Measurements from ENCODE around the gene AADACL2. TPM values are rescaled to one million over a fixed set of nuclear protein-coding genes. Genes with fewer than 3 reads are reported as not detected.
"Not testable (repeated sequence)": the region's sequence is repeated elsewhere in the genome, so short reads cannot be mapped to it uniquely, and the experiment has no call there.

Gene AADACL2
- total RNA-seq, 1 donor from 2014 or later, result not detected

DNA sequence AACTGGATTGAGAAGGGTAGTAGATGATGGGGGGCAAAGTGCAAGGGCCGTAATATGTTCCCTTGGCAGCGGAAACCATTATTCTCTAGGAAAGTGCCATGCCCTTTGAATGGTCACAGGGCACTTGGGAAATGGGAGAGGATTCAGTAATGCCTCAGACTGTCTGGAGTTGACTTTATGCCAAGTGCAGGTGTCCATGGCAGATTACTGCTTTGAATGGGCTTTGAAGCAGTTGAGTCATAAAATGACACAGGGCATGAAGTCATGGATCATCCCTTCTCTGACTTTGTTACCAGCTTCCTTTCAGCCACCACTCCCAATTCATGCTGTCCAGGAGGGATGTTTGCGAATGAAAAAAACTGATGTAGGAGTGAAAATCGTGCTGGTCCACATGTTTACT is 20.1 kb downstream of the AADACL2 start:
- intact Hi-C loops (cut with DNase I), result no loop called here
- no peak for ATAC-seq
- DNase-seq (ENCODE audit: low spot score), result no peak

DNA sequence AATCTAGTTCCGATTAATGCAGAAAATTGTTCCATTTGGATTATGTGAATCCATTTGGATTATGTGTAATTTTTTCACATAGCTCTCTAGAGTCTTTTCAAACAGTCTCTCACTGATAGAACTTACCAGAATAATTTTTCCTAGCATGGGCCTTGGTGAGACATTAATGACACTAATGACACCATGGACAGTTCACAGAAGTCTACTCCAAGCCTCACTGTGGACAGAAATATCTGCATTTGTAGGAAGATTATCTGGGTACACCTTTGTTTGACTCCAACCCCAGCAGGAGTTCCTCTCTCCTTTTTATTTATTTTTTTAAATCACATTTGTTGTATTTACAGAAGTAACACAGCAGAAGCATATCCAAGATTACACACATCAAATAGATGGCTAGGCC is 27.9 kb downstream of the AADACL2 start:
- intact Hi-C loops (cut with DNase I), result no loop called here
- no peak for ATAC-seq
- DNase-seq (ENCODE audit: low spot score), result no peak

DNA sequence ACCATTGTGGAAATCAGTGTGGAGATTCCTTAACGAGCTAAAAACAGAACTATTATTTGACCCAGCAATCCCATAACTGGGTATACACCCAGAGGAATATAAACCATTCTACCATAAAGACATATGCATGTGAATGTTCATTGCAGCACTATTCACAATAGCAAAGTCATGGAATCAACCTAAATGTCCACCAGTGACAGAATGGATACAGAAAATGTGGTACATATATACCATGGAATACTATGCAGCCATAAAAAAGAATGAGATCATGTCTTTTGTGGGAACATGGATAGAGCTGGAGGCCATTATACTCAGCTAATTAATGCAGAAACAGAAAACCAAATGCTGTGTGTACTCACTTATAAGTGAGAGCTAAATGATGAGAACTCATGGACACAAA is 31.0 kb downstream of the AADACL2 start:
- intact Hi-C loops (cut with DNase I); DNase-seq (ENCODE audit: low spot score); ATAC-seq: not testable (repeated sequence)

GRCh38 chr3:151765685-151766084 is 32.0 kb downstream of the AADACL2 start:
- intact Hi-C loops (cut with DNase I), result no loop called here
- ATAC-seq (no peak), DNase-seq (ENCODE audit: low spot score) (no peak)

DNA sequence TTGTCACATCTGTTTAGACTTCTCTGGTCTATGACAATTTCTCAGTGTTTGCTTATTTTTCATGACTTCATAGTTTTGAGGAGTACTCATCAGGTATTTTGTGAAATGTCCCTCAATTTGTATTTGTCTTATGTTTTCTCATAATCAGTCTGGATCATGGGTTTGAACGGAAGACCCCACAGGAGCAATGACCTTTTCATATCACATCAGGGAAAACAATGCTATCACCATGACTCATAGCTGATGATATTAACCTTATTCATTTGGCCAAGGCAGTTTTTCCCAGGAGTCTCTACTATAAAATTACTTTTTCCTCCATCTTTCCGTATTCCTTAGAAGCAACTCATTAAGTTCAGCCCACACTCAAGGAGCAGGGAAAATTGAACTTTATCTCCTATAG is 32.7 kb downstream of the AADACL2 start:
- no peak for ATAC-seq
- no peak for DNase-seq (ENCODE audit: low spot score)
- intact Hi-C loops (cut with DNase I), result no loop called here

- intact Hi-C loops (cut with DNase I), result no loop called here
- no peak for DNase-seq (ENCODE audit: low spot score)
- no peak for ATAC-seq
Measured at GRCh38 chr3:151768393-151768930, 34.7 kb downstream of the AADACL2 start.

- intact Hi-C loops (cut with DNase I), result no loop called here
- DNase-seq (ENCODE audit: low spot score) (no peak), ATAC-seq (no peak)
Measured at GRCh38 chr3:151769175-151769574, 35.4 kb downstream of the AADACL2 start.

DNA sequence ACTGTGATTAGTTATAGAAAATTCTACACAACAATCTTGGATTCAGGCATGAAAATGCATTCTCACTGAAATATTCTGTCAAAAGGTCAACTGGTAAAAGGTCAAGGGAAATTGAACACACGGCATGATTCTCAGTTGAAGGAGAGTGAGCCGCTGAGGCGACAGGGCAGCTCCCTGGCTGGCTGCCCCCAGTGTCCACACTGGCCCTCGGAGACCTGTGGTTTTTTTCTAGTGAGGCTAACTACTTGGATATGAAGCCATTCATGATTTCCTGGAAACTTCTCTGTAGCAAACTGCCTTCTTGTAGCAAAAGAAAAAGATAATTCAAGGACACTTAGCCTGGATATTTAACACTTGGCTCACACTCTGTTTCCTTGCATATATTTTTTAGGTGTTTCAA is 37.2 kb downstream of the AADACL2 start:
- intact Hi-C loops (cut with DNase I), result no loop called here
- ATAC-seq (peak; percentile 97), DNase-seq (ENCODE audit: low spot score) (peak; percentile 75)

DNA sequence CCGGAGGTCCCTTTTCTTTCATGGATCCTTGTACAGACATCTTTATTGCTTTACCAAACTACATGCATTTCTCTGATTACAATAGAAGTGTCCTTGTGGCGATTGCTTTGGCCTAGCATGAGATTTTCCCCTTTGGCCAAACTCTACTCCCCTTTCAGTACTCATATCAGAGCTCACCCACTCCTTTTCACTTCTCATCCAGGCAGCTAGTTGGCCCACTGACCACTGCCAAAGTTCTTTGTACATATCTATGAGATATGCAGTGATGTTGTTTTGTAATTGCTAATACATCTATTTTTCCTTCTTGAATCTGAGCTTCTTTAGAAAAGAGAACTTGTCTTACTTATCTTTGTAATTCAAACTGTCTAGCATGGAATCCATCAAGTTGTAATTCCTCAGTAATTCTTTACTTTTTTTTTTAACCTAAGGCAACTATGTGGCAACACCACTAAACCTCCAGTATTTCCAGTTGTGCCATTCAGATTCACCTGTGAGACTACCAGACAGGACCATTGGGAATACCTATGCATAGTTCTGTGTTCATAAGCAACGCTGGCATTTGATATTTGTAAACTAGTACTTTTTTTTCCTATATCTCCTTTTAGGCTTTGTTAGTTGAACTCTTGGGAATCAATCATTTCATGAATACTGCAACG is 39.2 kb downstream of the AADACL2 start:
- no peak for ATAC-seq
- intact Hi-C loops (cut with DNase I), result no loop called here
- no peak for DNase-seq (ENCODE audit: low spot score)

DNA sequence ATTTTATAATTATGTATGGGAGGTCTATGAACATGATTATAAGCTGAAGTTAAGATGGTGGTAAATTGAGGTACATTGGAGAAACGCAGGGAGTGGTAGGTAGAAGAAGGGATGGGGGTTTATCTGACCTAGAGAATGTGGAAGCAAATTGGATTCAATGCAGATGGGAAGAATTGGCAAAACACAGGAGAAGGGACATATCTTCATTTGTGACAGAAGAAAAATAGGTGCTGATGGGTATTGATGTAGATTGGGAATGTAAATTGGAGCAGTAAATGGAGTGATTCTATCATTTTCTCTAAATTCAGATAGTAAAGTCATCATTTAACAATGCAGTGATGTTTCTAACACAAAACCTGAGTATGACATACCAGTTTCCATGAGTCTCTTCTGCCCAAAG is 40.5 kb downstream of the AADACL2 start:
- ATAC-seq, result no peak
- intact Hi-C loops (cut with DNase I), result no loop called here
- DNase-seq (ENCODE audit: low spot score), result no peak

DNA sequence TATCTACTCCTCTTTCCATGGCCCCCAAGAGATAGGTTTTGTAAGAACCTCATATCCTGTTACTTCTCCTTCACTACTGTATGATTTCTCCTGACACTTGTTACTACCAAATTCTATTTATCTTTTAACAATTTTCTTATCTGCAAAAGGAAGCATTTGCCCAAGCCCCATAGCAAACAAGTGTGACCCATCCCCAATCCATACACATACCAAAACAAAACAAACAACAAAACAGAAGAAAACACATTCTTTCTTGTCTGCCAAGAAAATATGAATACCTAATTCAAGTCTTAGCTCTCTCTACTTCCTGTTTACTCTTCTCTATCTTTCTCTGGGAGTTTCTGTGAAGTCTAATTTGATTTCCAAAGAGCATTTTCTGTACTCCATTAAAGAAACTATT is 41.2 kb downstream of the AADACL2 start:
- DNase-seq (ENCODE audit: low spot score) (no peak), ATAC-seq (no peak)
- intact Hi-C loops (cut with DNase I), result no loop called here

DNA sequence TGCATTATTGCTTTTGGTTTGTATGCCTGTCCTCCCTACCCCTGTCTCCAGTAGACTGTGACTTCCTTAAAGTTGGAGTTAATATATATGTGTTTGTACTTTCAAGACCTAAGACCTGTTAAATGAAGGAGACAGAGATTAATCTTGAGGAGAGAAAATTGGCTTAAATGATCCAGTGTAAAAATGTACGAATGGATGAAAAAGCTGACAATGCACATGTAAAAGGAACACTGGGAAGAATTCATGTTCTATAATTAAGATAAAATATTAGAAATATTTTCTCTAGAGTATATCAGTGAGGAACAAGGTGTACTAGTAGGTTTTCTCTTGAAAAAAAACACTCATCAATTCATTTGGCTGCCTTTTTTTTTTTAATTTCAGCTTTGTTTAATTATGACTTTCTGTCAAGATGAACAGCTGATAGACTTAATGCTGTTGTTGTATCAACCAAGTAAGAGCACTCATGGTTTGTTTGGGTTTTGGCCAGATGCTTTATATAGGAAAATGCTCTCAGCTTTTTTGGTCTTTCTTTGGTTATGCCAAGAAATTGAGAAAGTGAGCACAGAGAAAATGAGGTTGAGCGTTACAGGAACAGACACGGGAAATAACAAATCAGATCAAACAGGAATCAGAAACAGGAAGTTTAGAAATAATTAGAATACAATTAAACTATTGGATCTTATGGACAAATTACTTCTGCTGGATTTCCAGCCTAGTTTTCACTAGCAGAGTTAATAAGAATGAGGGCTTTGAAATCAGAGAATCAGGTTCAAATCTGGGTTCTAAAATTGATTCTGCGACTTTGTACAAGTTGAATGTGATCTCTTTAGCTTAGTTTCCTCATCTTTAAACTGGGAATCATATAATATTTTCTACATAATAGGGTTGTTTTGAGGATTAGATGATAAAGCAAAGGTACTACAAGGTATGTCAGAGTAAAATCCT is 41.9 kb downstream of the AADACL2 start:
- ATAC-seq, result no peak
- intact Hi-C loops (cut with DNase I), result no loop called here

DNA sequence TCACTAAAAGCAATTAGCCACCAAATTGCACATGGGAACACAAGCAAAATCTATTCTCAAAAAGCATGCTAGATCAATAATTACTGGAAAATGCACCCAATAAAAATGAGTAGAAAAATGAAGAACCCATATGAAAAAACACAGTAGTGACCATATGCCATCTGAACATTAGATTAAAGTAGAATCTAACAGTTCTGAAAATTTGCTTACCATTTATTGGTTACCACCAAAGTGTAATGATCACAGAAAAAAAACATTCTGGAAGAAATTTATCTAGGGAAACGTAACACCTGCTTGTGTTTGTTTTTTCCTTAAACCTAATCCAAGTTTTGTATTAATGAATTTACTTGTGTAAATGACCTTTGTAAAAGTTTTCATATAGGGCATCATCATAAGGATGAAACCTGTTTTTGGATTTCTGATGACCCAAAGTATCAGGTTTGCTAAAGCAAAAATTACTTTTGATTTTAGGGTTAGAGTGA is 42.6 kb downstream of the AADACL2 start:
- intact Hi-C loops (cut with DNase I), result no loop called here
- no peak for DNase-seq (ENCODE audit: low spot score)
- no peak for ATAC-seq

More for the DNA sequence above, 41.9 kb downstream of the AADACL2 start:
- DNase-seq (ENCODE audit: low spot score), result no peak

DNA sequence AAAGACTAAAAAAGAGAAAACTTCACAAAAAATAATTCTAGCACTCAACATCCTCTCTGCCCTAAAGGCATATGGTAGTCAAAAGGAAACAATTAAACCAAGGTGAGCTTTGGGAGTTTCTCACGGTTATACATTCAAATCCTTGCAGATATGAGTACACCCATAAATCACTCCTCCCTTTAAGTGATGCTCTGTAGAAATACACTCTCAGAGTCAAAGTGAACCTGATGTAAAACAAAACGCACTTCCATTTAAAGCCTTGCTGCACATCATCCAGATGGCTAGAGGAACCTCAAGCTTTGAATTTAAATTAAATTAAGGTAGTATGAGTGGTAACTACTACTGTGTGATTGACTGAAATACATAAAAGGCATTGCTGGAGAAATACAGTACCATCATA is 44.2 kb downstream of the AADACL2 start:
- no peak for DNase-seq (ENCODE audit: low spot score)
- no peak for ATAC-seq
- intact Hi-C loops (cut with DNase I), result no loop called here

GRCh38 chr3:151787626-151788025 is 53.9 kb downstream of the AADACL2 start:
- intact Hi-C loops (cut with DNase I), result no loop called here
- DNase-seq (ENCODE audit: low spot score) (no peak), ATAC-seq (no peak)

GRCh38 chr3:151788401-151788800 is 54.7 kb downstream of the AADACL2 start:
- no peak for ATAC-seq

GRCh38 chr3:151789853-151790463 is 56.2 kb downstream of the AADACL2 start:
- DNase-seq (ENCODE audit: low spot score) (no peak), ATAC-seq (no peak)
- intact Hi-C loops (cut with DNase I), result no loop called here

More at GRCh38 chr3:151788401-151788800, 54.7 kb downstream of the AADACL2 start:
- intact Hi-C loops (cut with DNase I), result no loop called here
- DNase-seq (ENCODE audit: low spot score), result no peak

DNA sequence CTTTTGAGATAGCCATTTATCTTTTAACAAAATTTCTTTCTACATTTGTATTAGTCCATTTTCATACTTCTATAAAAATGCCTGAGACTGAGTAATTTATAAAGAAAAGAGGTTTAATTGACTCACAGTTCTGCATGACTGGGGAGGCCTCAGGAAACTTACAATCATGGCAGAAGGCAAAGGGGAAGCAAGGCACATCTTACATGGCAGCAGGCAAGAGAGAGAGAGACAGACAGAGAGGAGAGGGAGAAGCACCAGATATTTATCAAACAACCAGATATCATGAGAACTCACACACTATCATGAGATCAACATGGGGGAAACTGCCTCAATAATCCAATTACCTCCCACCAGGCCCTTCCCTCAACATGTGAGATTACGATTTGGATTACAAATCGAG is 57.0 kb downstream of the AADACL2 start:
- ATAC-seq; intact Hi-C loops (cut with DNase I); DNase-seq (ENCODE audit: low spot score): not testable (repeated sequence)

GRCh38 chr3:151792411-151792810 is 58.7 kb downstream of the AADACL2 start:
- intact Hi-C loops (cut with DNase I), result no loop called here
- ATAC-seq (no peak), DNase-seq (ENCODE audit: low spot score) (no peak)
